Measurements from ENCODE around the gene FIGLA.
"Not testable (repeated sequence)": the region's sequence is repeated elsewhere in the genome, so short reads cannot be mapped to it uniquely, and the experiment has no call there.

FIGLA gene

GRCh38 chr2:70743068-70743467, 47.4 kb downstream of the FIGLA start:
- DNase-seq, result no peak

- DNase-seq, result not testable (repeated sequence)
Measured at GRCh38 chr2:70739492-70739891, 51.0 kb downstream of the FIGLA start.

GRCh38 chr2:70738159-70738558, 52.3 kb downstream of the FIGLA start:
- no peak for DNase-seq

GRCh38 chr2:70735071-70735470, 55.4 kb downstream of the FIGLA start:
- DNase-seq, result no peak

GRCh38 chr2:70733646-70734180, 56.7 kb downstream of the FIGLA start:
- DNase-seq, result no peak

- peak; percentile 50 for DNase-seq
Measured at GRCh38 chr2:70732766-70733645, 57.4 kb downstream of the FIGLA start.

GRCh38 chr2:70730730-70731129, 59.7 kb downstream of the FIGLA start:
- DNase-seq, result no peak

GRCh38 chr2:70729647-70730046, 60.8 kb downstream of the FIGLA start:
- DNase-seq, result no peak

GRCh38 chr2:70728128-70728527, 62.3 kb downstream of the FIGLA start:
- DNase-seq, result no peak

Measured in NCI-H2171 treated with DMSO at 0.1 percent for 48 hours (cell line).